Brain microvascular endothelial cell (primary cell): ENCODE measurements around the gene ANK3.

Experiments used
- DNase-seq: peaks from one replicate; pipeline ENCODE4 v3.0.0-alpha.2; 2020
- H3K27ac ChIP-seq: fragments of 250-450 bp; sonication (Bioruptor Pico); 2 replicates; pipeline ENCODE4 v1.5.1; 2020; ENCODE audit warnings: mild to moderate bottlenecking, moderate library complexity
- H3K27me3 ChIP-seq: fragments of 250-450 bp; sonication (Bioruptor Pico); replicated peaks from 2 replicates; pipeline ENCODE4 v1.5.1; 2020; ENCODE audit warnings: mild to moderate bottlenecking
- H3K36me3 ChIP-seq: fragments of 250-450 bp; sonication (Bioruptor Pico); replicated peaks from 2 replicates; pipeline ENCODE4 v1.5.1; 2020; ENCODE audit warnings: mild to moderate bottlenecking
- H3K4me3 ChIP-seq: 2 replicates; pipeline ENCODE4 v1.5.1; 2011; ENCODE audit warnings: low read depth, mild to moderate bottlenecking, control low read depth, low read length, moderate library complexity
- CTCF ChIP-seq: IDR thresholded peaks from 2 replicates; pipeline ENCODE4 v1.5.1; 2011; ENCODE audit warnings: low read depth, mild to moderate bottlenecking, moderate library complexity, low read length, control low read depth, inconsistent platforms; ENCODE audit errors: missing control alignments
- in situ Hi-C: cut with HindIII; loops from 2 replicates; pipeline ENCODE4 v1.10.0; 2017; ENCODE audit warnings: low sequenced_read_pairs, low pct_ligation_motif_present

The ANK3 gene

GRCh38 chr10:60282771-60283353 lies 106.8 kb downstream of the ANK3 start:
- H3K4me3 ChIP-seq, result peak overlapping the region; percentile 29

GRCh38 chr10:60281792-60282353 lies 107.8 kb downstream of the ANK3 start:
- in situ Hi-C loops, result no loop called here
- Histone ChIP-seq H3K4me3 (no peak overlapping the region), H3K36me3 (no peaks in the 10 kb centered on the region), H3K27ac (peak overlapping the region; percentile 74), H3K27me3 (no peaks in the 10 kb centered on the region)
- no peak for TF ChIP-seq CTCF
- DNase-seq, result no peak

More at GRCh38 chr10:60282771-60283353, 106.8 kb downstream of the ANK3 start:
- peak; percentile 78 for DNase-seq
- in situ Hi-C loops, result no loop called here
- TF ChIP-seq CTCF, result no peak
- Histone ChIP-seq H3K27me3 (no peaks in the 10 kb centered on the region), H3K27ac (peak overlapping the region; percentile 74), H3K36me3 (no peaks in the 10 kb centered on the region)

GRCh38 chr10:60281331-60281730 lies 108.3 kb downstream of the ANK3 start:
- Histone ChIP-seq H3K4me3 (no peak overlapping the region), H3K27me3 (no peaks in the 10 kb centered on the region), H3K36me3 (no peaks in the 10 kb centered on the region), H3K27ac (no peak overlapping the region)
- in situ Hi-C loops, result no loop called here
- no peak for TF ChIP-seq CTCF
- no peak for DNase-seq

GRCh38 chr10:60280475-60280874 lies 109.2 kb downstream of the ANK3 start:
- H3K4me3 ChIP-seq, result no peak overlapping the region
- DNase-seq, result no peak
- TF ChIP-seq CTCF, result no peak
- no peak overlapping the region for H3K27ac ChIP-seq
- H3K36me3 ChIP-seq, result no peaks in the 10 kb centered on the region
- H3K27me3 ChIP-seq, result no peaks in the 10 kb centered on the region
- in situ Hi-C loops, result no loop called here

GRCh38 chr10:60277656-60278055 lies 112.0 kb downstream of the ANK3 start:
- no peak for DNase-seq
- Histone ChIP-seq H3K27ac (no peak overlapping the region), H3K4me3 (no peak overlapping the region), H3K27me3 (no peaks in the 10 kb centered on the region), H3K36me3 (no peaks in the 10 kb centered on the region)
- no peak for TF ChIP-seq CTCF
- in situ Hi-C loops, result no loop called here

- Histone ChIP-seq H3K27ac (no peak overlapping the region), H3K27me3 (no peaks in the 10 kb centered on the region), H3K36me3 (no peaks in the 10 kb centered on the region), H3K4me3 (no peak overlapping the region)
- DNase-seq, result no peak
- TF ChIP-seq CTCF, result no peak
- in situ Hi-C loops, result no loop called here
Observed at GRCh38 chr10:60276232-60276631, 113.4 kb downstream of the ANK3 start.
